ENCODE data around the gene ANKS1B. TPM values are rescaled to one million over a fixed set of nuclear protein-coding genes. Genes with fewer than 3 reads are reported as not detected.

Gene ANKS1B
- polyA plus RNA-seq, 3 donors: not detected

DNA sequence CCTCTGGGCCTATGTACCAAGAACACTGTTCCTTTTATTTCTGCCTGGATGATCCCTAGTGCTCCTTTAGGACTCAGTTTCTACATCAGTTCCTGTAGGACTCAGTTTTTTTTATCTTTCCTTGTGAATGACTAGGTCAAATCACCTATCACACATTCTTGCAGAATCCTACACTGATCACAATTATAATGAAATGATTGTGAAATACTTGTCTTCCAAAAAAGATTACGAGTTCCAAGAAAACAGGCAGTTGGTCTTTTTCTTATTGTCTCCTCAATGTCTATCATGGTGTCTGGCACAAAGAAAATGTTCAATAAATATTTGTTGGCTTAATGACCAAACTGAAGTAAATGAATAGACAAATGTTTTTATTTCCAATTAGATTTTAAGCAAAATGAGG, 432.7 kb downstream of the ANKS1B start:
- no peak for TF ChIP-seq CTCF (IDR thresholded peaks at IDR 0.05)
- no peaks in the 10 kb centered on the region for H3K36me3 ChIP-seq (replicated peaks in 1 of 2; ENCODE audit: control insufficient read depth in 1 of 2, insufficient read depth in 2 of 2, low read length in 2 of 2)
- intact Hi-C loops (cut with micrococcal nuclease): no loop called here

GRCh38 chr12:99549651-99550050, 435.1 kb downstream of the ANKS1B start:
- H3K79me2 ChIP-seq (ENCODE audit: insufficient read depth, low read length): no peaks in the 10 kb centered on the region
- no peak overlapping the region for H3K9ac ChIP-seq (ENCODE audit: insufficient read depth, low read length, poor library complexity, severe bottlenecking)
- intact Hi-C loops (cut with micrococcal nuclease): no loop called here
- Mint-ChIP-seq H3K36me3 (no peaks in the 10 kb centered on the region), H3K9me3 (peaks cover 0 to 4% (median 1%) of the 10 kb centered on the region in 7 donors), H3K27ac (no peak overlapping the region), H3K27me3 (ENCODE audit: low read depth in 3 of 3) (no peaks in the 10 kb centered on the region), H3K4me1 (no peaks in the 10 kb centered on the region), H3K4me3 (no peak overlapping the region)
- no peaks in the 10 kb centered on the region for H3K9me3 ChIP-seq (replicated peaks in 1 of 2; ENCODE audit: control insufficient read depth in 1 of 2, insufficient read depth in 1 of 2, low read length in 2 of 2)
- no peak overlapping the region for H3K4me3 ChIP-seq (replicated peaks in 1 of 3; ENCODE audit: low read depth in 2 of 3, low read length in 3 of 3)
- no peaks in the 10 kb centered on the region for H3K4me1 ChIP-seq (ENCODE audit: control insufficient read depth in 1 of 2, insufficient read depth in 2 of 2, low read length in 2 of 2)
- no peaks in the 10 kb centered on the region for H3K27me3 ChIP-seq (ENCODE audit: control insufficient read depth in 2 of 2, insufficient read depth in 2 of 2, low read length in 2 of 2)
- no peak for DNase-seq
- WGBS (ENCODE audit: insufficient coverage): 94% methylated on average over 5 of the region's 5 CpGs
- no peak for TF ChIP-seq CTCF (IDR thresholded peaks at IDR 0.05)
- H3K27ac ChIP-seq (ENCODE audit: low read depth in 1 of 2, low read length in 2 of 2): no peak overlapping the region
- H3K36me3 ChIP-seq (replicated peaks in 1 of 2; ENCODE audit: control insufficient read depth in 1 of 2, insufficient read depth in 2 of 2, low read length in 2 of 2): no peaks in the 10 kb centered on the region
- H4K20me1 ChIP-seq (ENCODE audit: insufficient read depth, low read length): no peaks in the 10 kb centered on the region
- H3K4me2 ChIP-seq (replicated peaks; ENCODE audit: extremely low read depth, low read length, poor library complexity, severe bottlenecking): no peak overlapping the region
- no peak overlapping the region for H2AFZ ChIP-seq (ENCODE audit: insufficient read depth, low read depth, low read length, poor library complexity, severe bottlenecking)

More for the DNA sequence above, 432.7 kb downstream of the ANKS1B start:
- peaks cover 0 to 5% (median 4%) of the 10 kb centered on the region in 7 donors for H3K9me3 Mint-ChIP-seq
- Histone ChIP-seq H3K4me2 (replicated peaks; ENCODE audit: extremely low read depth, low read length, poor library complexity, severe bottlenecking) (no peak overlapping the region), H3K4me1 (ENCODE audit: control insufficient read depth in 1 of 2, insufficient read depth in 2 of 2, low read length in 2 of 2) (no peaks in the 10 kb centered on the region), H3K9me3 (replicated peaks in 1 of 2; ENCODE audit: control insufficient read depth in 1 of 2, insufficient read depth in 1 of 2, low read length in 2 of 2) (no peaks in the 10 kb centered on the region), H3K27me3 (ENCODE audit: control insufficient read depth in 2 of 2, insufficient read depth in 2 of 2, low read length in 2 of 2) (no peaks in the 10 kb centered on the region), H3K79me2 (ENCODE audit: insufficient read depth, low read length) (no peaks in the 10 kb centered on the region), H4K20me1 (ENCODE audit: insufficient read depth, low read length) (no peaks in the 10 kb centered on the region), H3K4me3 (replicated peaks in 1 of 3; ENCODE audit: low read depth in 2 of 3, low read length in 3 of 3) (no peak overlapping the region), H2AFZ (ENCODE audit: insufficient read depth, low read depth, low read length, poor library complexity, severe bottlenecking) (no peak overlapping the region), H3K27ac (ENCODE audit: low read depth in 1 of 2, low read length in 2 of 2) (no peak overlapping the region), H3K9ac (ENCODE audit: insufficient read depth, low read length, poor library complexity, severe bottlenecking) (no peak overlapping the region)
- peaks cover 0 to 2% (median 0%) of the 10 kb centered on the region in 3 donors for H3K27me3 Mint-ChIP-seq (ENCODE audit: low read depth in 3 of 3)
- H3K4me1 Mint-ChIP-seq: no peaks in the 10 kb centered on the region
- DNase-seq: no peak
- no peaks in the 10 kb centered on the region for H3K36me3 Mint-ChIP-seq
- no peak overlapping the region for H3K4me3 Mint-ChIP-seq
- WGBS (ENCODE audit: insufficient coverage): no CpG with 5 or more reads among the region's 1 CpG
- no peak overlapping the region for H3K27ac Mint-ChIP-seq

Measured in CD14-positive monocyte (primary cell).